Activated CD8-positive, alpha-beta T cell treated with anti-CD3 and anti-CD28 coated beads for 36 hours (primary cell): ENCODE results near the gene CD200R1. TPM values are rescaled to one million over a fixed set of nuclear protein-coding genes. Genes with fewer than 3 reads are reported as not detected.

Source experiments
- ATAC-seq: fragments of 200-7000 bp; cut with Tn5 transposase; one replicate; pipeline ENCODE4 v1.10.0; 2021; ENCODE audit warnings: mild to moderate bottlenecking, moderate library complexity
- CTCF ChIA-PET: fragments of 350-600 bp; sonication (Branson Sonifier 250); formaldehyde crosslinking; loops from one replicate; lab custom pipeline; 2021; ENCODE audit warnings: antibody characterized with exemption; lab: Charles Lee
- POLR2A ChIA-PET: fragments of 350-600 bp; sonication (Branson Sonifier 250); formaldehyde crosslinking; loops from one replicate; lab custom pipeline; 2021; ENCODE audit warnings: antibody characterized with exemption; lab: Charles Lee
- DNase-seq: peaks from one replicate; pipeline ENCODE4 v3.0.0-alpha.2; 2020
- H3K27ac Mint-ChIP-seq: one replicate; pipeline ENCODE4 v1.8.0; 2021; ENCODE audit warnings: mild to moderate bottlenecking, mixed read lengths
- H3K27me3 Mint-ChIP-seq: one replicate; pipeline ENCODE4 v1.8.0; 2021; ENCODE audit warnings: mixed read lengths
- H3K36me3 Mint-ChIP-seq: one replicate; pipeline ENCODE4 v1.8.0; 2021; ENCODE audit warnings: low read depth, mixed read lengths
- H3K4me1 Mint-ChIP-seq: one replicate; pipeline ENCODE4 v1.8.0; 2021; ENCODE audit warnings: low read depth, mixed read lengths
- H3K4me3 Mint-ChIP-seq: one replicate; pipeline ENCODE4 v1.8.0; 2021; ENCODE audit warnings: mild to moderate bottlenecking, moderate library complexity, mixed read lengths
- H3K9me3 Mint-ChIP-seq: one replicate; pipeline ENCODE4 v1.8.0; 2021; ENCODE audit warnings: mixed read lengths
- CTCF ChIP-seq: fragments of 200-600 bp; IDR thresholded peaks from one replicate; pipeline ENCODE4 v1.8.0; 2022; ENCODE audit warnings: antibody characterized with exemption, mild to moderate bottlenecking
- intact Hi-C: fragments of 100-400 bp; cut with micrococcal nuclease; formaldehyde crosslinking; loops from one replicate; pipeline ENCODE4 v1.10.0; 2022
- total RNA-seq, 2 experiments: library from RNA; stranded (reverse); gene quantifications; one replicate each; pipeline ENCODE4 v1.2.3, GENCODE V29; 2021

Gene CD200R1
- total RNA-seq, 2 experiments from 2014 or later = 1.4 to 1.8 TPM

- peaks cover 60% of the 10 kb centered on the region for H3K4me1 Mint-ChIP-seq
- intact Hi-C loops = no loop called here
- H3K9me3 Mint-ChIP-seq = no peaks in the 10 kb centered on the region
- H3K36me3 Mint-ChIP-seq = no peaks in the 10 kb centered on the region
- TF ChIP-seq CTCF = no peak
- ATAC-seq (no peak), DNase-seq (no peak)
- H3K4me3 Mint-ChIP-seq = no peak overlapping the region
- no peak overlapping the region for H3K27ac Mint-ChIP-seq
- H3K27me3 Mint-ChIP-seq = no peaks in the 10 kb centered on the region
- ChIA-PET POLR2A (interaction anchor here (1.3 kb wide), 1 partner anchor 11 kb away, joined by 7 read pairs; the partner anchor contains the start of gene GTPBP8), CTCF (interaction anchor here (0.8 to 4.0 kb wide), 19 partner anchors 10 to 398 kb away, joined by 3 to 85 read pairs (median 5); partner anchors contain the start of genes CD200R1L and GTPBP8)
These were observed 5.2 kb upstream of the CD200R1 start for GRCh38 chr3:112980080-112980479.

- peak; percentile 88 for TF ChIP-seq CTCF
- no peak for DNase-seq
- ChIA-PET POLR2A (interaction anchor here (1.4 kb wide), 1 partner anchor 245 kb away, joined by 5 read pairs; no protein-coding TSS in a partner anchor), CTCF (interaction anchor here (0.6 to 4.0 kb wide), 38 partner anchors 10 to 400 kb away, joined by 3 to 85 read pairs (median 5); partner anchors contain the start of genes CD200R1L and GTPBP8)
- H3K36me3 Mint-ChIP-seq = no peaks in the 10 kb centered on the region
- no peaks in the 10 kb centered on the region for H3K27me3 Mint-ChIP-seq
- H3K9me3 Mint-ChIP-seq = no peaks in the 10 kb centered on the region
- peak; percentile 38 for ATAC-seq
- intact Hi-C loops = loop anchor here (1.0 to 10.0 kb wide), 2 partner anchors 336 to 415 kb away; partner anchors contain the start of genes ATG3 and SLC35A5
- no peak overlapping the region for H3K27ac Mint-ChIP-seq
- no peak overlapping the region for H3K4me3 Mint-ChIP-seq
- H3K4me1 Mint-ChIP-seq = peaks cover 60% of the 10 kb centered on the region
These were observed 4.4 kb upstream of the CD200R1 start for GRCh38 chr3:112979244-112979832.

- H3K27me3 Mint-ChIP-seq = no peaks in the 10 kb centered on the region
- H3K27ac Mint-ChIP-seq = peak overlapping the region; percentile 39
- no peak for TF ChIP-seq CTCF
- intact Hi-C loops = loop anchor here (10.0 kb wide), 1 partner anchor 412 kb away; the partner anchor contains the start of genes ATG3 and SLC35A5
- DNase-seq (no peak), ATAC-seq (no peak)
- no peak overlapping the region for H3K4me3 Mint-ChIP-seq
- H3K4me1 Mint-ChIP-seq = peaks cover 62% of the 10 kb centered on the region
- no peaks in the 10 kb centered on the region for H3K36me3 Mint-ChIP-seq
- CTCF ChIA-PET = interaction anchor here (0.7 to 3.2 kb wide), 7 partner anchors 8 to 335 kb away, joined by 3 to 14 read pairs (median 8); no protein-coding TSS in a partner anchor
- no peaks in the 10 kb centered on the region for H3K9me3 Mint-ChIP-seq
- POLR2A ChIA-PET = interaction anchor here (1.5 kb wide), 1 partner anchor 236 kb away, joined by 3 read pairs; no protein-coding TSS in a partner anchor
These were observed 2.0 kb upstream of the CD200R1 start for GRCh38 chr3:112976953-112977352.

- Mint-ChIP-seq H3K27me3 (no peaks in the 10 kb centered on the region), H3K36me3 (no peaks in the 10 kb centered on the region), H3K27ac (peak overlapping the region; percentile 72), H3K4me1 (peaks cover 70% of the 10 kb centered on the region), H3K4me3 (peak overlapping the region; percentile 17), H3K9me3 (no peaks in the 10 kb centered on the region)
- intact Hi-C loops = loop anchor here (10.0 kb wide), 1 partner anchor 411 kb away; the partner anchor contains the start of genes ATG3 and SLC35A5
- ChIA-PET CTCF (interaction anchor here (0.7 to 3.2 kb wide), 6 partner anchors 10 to 334 kb away, joined by 3 to 14 read pairs (median 9); no protein-coding TSS in a partner anchor), POLR2A (interaction anchor here (1.5 to 4.0 kb wide), 2 partner anchors 15 to 235 kb away, joined by 3 to 20 read pairs; partner anchors contain the start of gene GTPBP8)
- TF ChIP-seq CTCF = no peak
- ATAC-seq = no peak
- no peak for DNase-seq
These were observed 1.1 kb upstream of the CD200R1 start for GRCh38 chr3:112976001-112976400.
